Measurements from ENCODE around the gene MYO10. TPM values are rescaled to one million over a fixed set of nuclear protein-coding genes. Genes with fewer than 3 reads are reported as not detected.
"Not testable (repeated sequence)": the region's sequence is repeated elsewhere in the genome, so short reads cannot be mapped to it uniquely, and the experiment has no call there.

The MYO10 gene
- total RNA-seq, 2 experiments from 2014 or later: not detected

- POLR2A ChIA-PET: no interaction called here
- H3K9me3 Mint-ChIP-seq: peaks cover 2% of the 10 kb centered on the region
- H3K4me1 Mint-ChIP-seq: peaks cover 15% of the 10 kb centered on the region
- ATAC-seq (ENCODE audit: low read depth): no peak
- no peak overlapping the region for H3K4me3 Mint-ChIP-seq
- DNase-seq: no peak
- H3K27me3 Mint-ChIP-seq: peaks cover 2% of the 10 kb centered on the region
- H3K36me3 Mint-ChIP-seq: no peaks in the 10 kb centered on the region
- no peak overlapping the region for H3K27ac Mint-ChIP-seq
Observed at GRCh38 chr5:16723821-16724220, 212.3 kb downstream of the MYO10 start.

- Mint-ChIP-seq H3K36me3 (no peaks in the 10 kb centered on the region), H3K27me3 (peaks cover 2% of the 10 kb centered on the region), H3K27ac (no peak overlapping the region), H3K4me1 (peaks cover 9% of the 10 kb centered on the region), H3K9me3 (no peaks in the 10 kb centered on the region), H3K4me3 (no peak overlapping the region)
- POLR2A ChIA-PET: no interaction called here
- ATAC-seq (ENCODE audit: low read depth) (no peak), DNase-seq (no peak)
Observed at GRCh38 chr5:16722097-16722495, 214.0 kb downstream of the MYO10 start.

GRCh38 chr5:16721151-16722096 is 214.7 kb downstream of the MYO10 start:
- H3K4me3 Mint-ChIP-seq: no peak overlapping the region
- no peak for DNase-seq
- H3K9me3 Mint-ChIP-seq: no peaks in the 10 kb centered on the region
- POLR2A ChIA-PET: no interaction called here
- H3K27me3 Mint-ChIP-seq: peaks cover 2% of the 10 kb centered on the region
- no peaks in the 10 kb centered on the region for H3K36me3 Mint-ChIP-seq
- H3K4me1 Mint-ChIP-seq: peaks cover 5% of the 10 kb centered on the region
- no peak for ATAC-seq (ENCODE audit: low read depth)
- no peak overlapping the region for H3K27ac Mint-ChIP-seq

- H3K27ac Mint-ChIP-seq; ATAC-seq (ENCODE audit: low read depth); H3K4me3 Mint-ChIP-seq; DNase-seq; H3K9me3 Mint-ChIP-seq; H3K4me1 Mint-ChIP-seq; POLR2A ChIA-PET; H3K36me3 Mint-ChIP-seq; H3K27me3 Mint-ChIP-seq: not testable (repeated sequence)
Observed at GRCh38 chr5:16718036-16718435, 218.1 kb downstream of the MYO10 start.

- Mint-ChIP-seq H3K27ac (no peak overlapping the region), H3K36me3 (no peaks in the 10 kb centered on the region), H3K4me3 (peak overlapping the region; percentile 39), H3K4me1 (no peaks in the 10 kb centered on the region), H3K9me3 (no peaks in the 10 kb centered on the region), H3K27me3 (peaks cover 15% of the 10 kb centered on the region)
- DNase-seq: no peak
- POLR2A ChIA-PET: no interaction called here
- no peak for ATAC-seq (ENCODE audit: low read depth)
Observed at GRCh38 chr5:16713386-16713928, 222.6 kb downstream of the MYO10 start.

- ATAC-seq (ENCODE audit: low read depth): no peak
- POLR2A ChIA-PET: no interaction called here
- H3K4me3 Mint-ChIP-seq: no peak overlapping the region
Observed at GRCh38 chr5:16712620-16713019, 223.5 kb downstream of the MYO10 start.

GRCh38 chr5:16712178-16712577 is 223.9 kb downstream of the MYO10 start:
- Mint-ChIP-seq H3K9me3 (no peaks in the 10 kb centered on the region), H3K4me3 (no peak overlapping the region), H3K27ac (no peak overlapping the region), H3K36me3 (no peaks in the 10 kb centered on the region), H3K4me1 (no peaks in the 10 kb centered on the region), H3K27me3 (peaks cover 15% of the 10 kb centered on the region)
- POLR2A ChIA-PET: no interaction called here
- DNase-seq: no peak
- ATAC-seq (ENCODE audit: low read depth): no peak

More at GRCh38 chr5:16712620-16713019, 223.5 kb downstream of the MYO10 start:
- no peaks in the 10 kb centered on the region for H3K36me3 Mint-ChIP-seq
- H3K27ac Mint-ChIP-seq: no peak overlapping the region
- no peak for DNase-seq
- no peaks in the 10 kb centered on the region for H3K4me1 Mint-ChIP-seq
- H3K9me3 Mint-ChIP-seq: no peaks in the 10 kb centered on the region
- peaks cover 15% of the 10 kb centered on the region for H3K27me3 Mint-ChIP-seq

- ATAC-seq (ENCODE audit: low read depth) (no peak), DNase-seq (no peak)
- POLR2A ChIA-PET: no interaction called here
- Mint-ChIP-seq H3K4me3 (no peak overlapping the region), H3K4me1 (no peaks in the 10 kb centered on the region), H3K27ac (no peak overlapping the region), H3K27me3 (peaks cover 14% of the 10 kb centered on the region), H3K36me3 (no peaks in the 10 kb centered on the region), H3K9me3 (no peaks in the 10 kb centered on the region)
Observed at GRCh38 chr5:16709691-16710433, 226.2 kb downstream of the MYO10 start.

- H3K4me1 Mint-ChIP-seq: no peaks in the 10 kb centered on the region
- no peaks in the 10 kb centered on the region for H3K9me3 Mint-ChIP-seq
- H3K27ac Mint-ChIP-seq: no peak overlapping the region
- no peaks in the 10 kb centered on the region for H3K36me3 Mint-ChIP-seq
- POLR2A ChIA-PET: no interaction called here
- no peak for DNase-seq
- H3K4me3 Mint-ChIP-seq: no peak overlapping the region
- ATAC-seq (ENCODE audit: low read depth): no peak
- peaks cover 10% of the 10 kb centered on the region for H3K27me3 Mint-ChIP-seq
Observed at GRCh38 chr5:16707869-16708192, 228.3 kb downstream of the MYO10 start.

- Mint-ChIP-seq H3K4me3 (no peak overlapping the region), H3K27ac (no peak overlapping the region), H3K36me3 (no peaks in the 10 kb centered on the region), H3K9me3 (no peaks in the 10 kb centered on the region), H3K27me3 (peaks cover 10% of the 10 kb centered on the region), H3K4me1 (no peaks in the 10 kb centered on the region)
- POLR2A ChIA-PET: no interaction called here
- ATAC-seq (ENCODE audit: low read depth) (no peak), DNase-seq (no peak)
Observed at GRCh38 chr5:16707168-16707868, 228.8 kb downstream of the MYO10 start.

- no peak overlapping the region for H3K4me3 Mint-ChIP-seq
- H3K27me3 Mint-ChIP-seq: peaks cover 6% of the 10 kb centered on the region
- POLR2A ChIA-PET: no interaction called here
- ATAC-seq (ENCODE audit: low read depth): no peak
- H3K36me3 Mint-ChIP-seq: no peaks in the 10 kb centered on the region
- H3K4me1 Mint-ChIP-seq: no peaks in the 10 kb centered on the region
- no peak for DNase-seq
- H3K9me3 Mint-ChIP-seq: no peaks in the 10 kb centered on the region
- H3K27ac Mint-ChIP-seq: no peak overlapping the region
Observed at GRCh38 chr5:16704945-16705344, 231.1 kb downstream of the MYO10 start.

- no peak for ATAC-seq (ENCODE audit: low read depth)
- H3K27ac Mint-ChIP-seq: no peak overlapping the region
Observed at GRCh38 chr5:16702964-16703363, 233.1 kb downstream of the MYO10 start.

More at GRCh38 chr5:16702964-16703363, 233.1 kb downstream of the MYO10 start:
- POLR2A ChIA-PET: no interaction called here
- Mint-ChIP-seq H3K36me3 (no peaks in the 10 kb centered on the region), H3K9me3 (no peaks in the 10 kb centered on the region), H3K4me3 (no peak overlapping the region), H3K4me1 (no peaks in the 10 kb centered on the region), H3K27me3 (no peaks in the 10 kb centered on the region)
- DNase-seq: no peak

Data from activated naive CD8-positive, alpha-beta T cell treated with anti-CD3 and anti-CD28 coated beads, Interleukin-2, amount 10 ng/mL, durations not matched to agents 7 days and 5 days (primary cell).